K562 (cell line): ENCODE results near the gene TIMP3. TPM values are rescaled to one million over a fixed set of nuclear protein-coding genes. Genes with fewer than 3 reads are reported as not detected.

ENCODE experiments used
- BCL6 ChIP-seq: fragments of 250-450 bp; sonication (Bioruptor Pico); IDR thresholded peaks from 2 replicates; pipeline ENCODE4 v1.4.0; 2020
- BDP1 ChIP-seq: IDR thresholded peaks from 3 replicates; pipeline ENCODE4 v1.6.1; 2011; ENCODE audit not compliant: insufficient read length, insufficient read depth
- ELF1 ChIP-seq: fragments of 200-800 bp; sonication (Bioruptor generic); IDR thresholded peaks from 2 replicates; pipeline ENCODE4 v1.6.1; 2016; ENCODE audit warnings: missing genetic modification characterization, missing compliant biosample characterization
- ELF2 ChIP-seq: fragments of 250-450 bp; sonication (Bioruptor Pico); IDR thresholded peaks from 2 replicates; pipeline ENCODE4 v1.5.0; 2021; ENCODE audit warnings: mild to moderate bottlenecking
- FUS ChIP-seq: fragments of 200-400 bp; formaldehyde crosslinking; optimal IDR thresholded peaks from 2 replicates; pipeline ENCODE3; 2017; ENCODE audit warnings: low read depth, low read length
- HNRNPLL ChIP-seq: fragments of 200-400 bp; formaldehyde crosslinking; IDR thresholded peaks from 2 replicates; pipeline ENCODE4 v1.6.1; 2017; ENCODE audit warnings: low read length, low read depth, mild to moderate bottlenecking; ENCODE audit not compliant: poor library complexity, severe bottlenecking
- ILF3 ChIP-seq: fragments of 450-650 bp; IDR thresholded peaks from 2 replicates; pipeline ENCODE4 v1.6.1; 2018; ENCODE audit warnings: antibody characterized with exemption, mild to moderate bottlenecking, moderate library complexity, borderline replicate concordance
- KDM1A ChIP-seq, 2 experiments: fragments of 450-650 bp; IDR thresholded peaks; 2 replicates each; pipeline ENCODE4 v1.6.1; 2016; ENCODE audit warnings: mild to moderate bottlenecking in 2 of 2
- LEF1 ChIP-seq: fragments of 450-650 bp; IDR thresholded peaks from 2 replicates; pipeline ENCODE4 v1.6.1; 2016; ENCODE audit warnings: mild to moderate bottlenecking
- MAFG ChIP-seq: fragments of 450-650 bp; conservative IDR thresholded peaks from 2 replicates; pipeline ENCODE4 v1.6.1; 2016; ENCODE audit warnings: missing genetic modification characterization, missing compliant biosample characterization
- NBN ChIP-seq: fragments of 450-650 bp; IDR thresholded peaks from 2 replicates; pipeline ENCODE4 v1.6.1; 2016; ENCODE audit warnings: low read depth, mild to moderate bottlenecking
- NCOR1 ChIP-seq: fragments of 450-650 bp; IDR thresholded peaks from 2 replicates; pipeline ENCODE4 v1.6.1; 2016; ENCODE audit warnings: mild to moderate bottlenecking, moderate library complexity
- RBM14 ChIP-seq: fragments of 200-400 bp; formaldehyde crosslinking; IDR thresholded peaks from 2 replicates; pipeline ENCODE4 v1.6.1; 2018; ENCODE audit warnings: low read depth, mild to moderate bottlenecking, low read length, moderate library complexity, borderline replicate concordance; ENCODE audit not compliant: insufficient read depth
- SMARCC2 ChIP-seq: fragments of 450-650 bp; IDR thresholded peaks from 2 replicates; pipeline ENCODE4 v1.6.1; 2017; ENCODE audit warnings: antibody characterized with exemption, moderate library complexity, mild to moderate bottlenecking, low read depth
- SUPT5H ChIP-seq: fragments of 450-650 bp; IDR thresholded peaks from 2 replicates; pipeline ENCODE4 v1.6.1; 2016
- TCF3 ChIP-seq: sonication (generic); formaldehyde crosslinking; IDR thresholded peaks from 2 replicates; pipeline ENCODE4 v1.4.0; 2020; ENCODE audit warnings: mild to moderate bottlenecking, missing genetic modification reagents
- TEAD1 ChIP-seq, 2 experiments: fragments of 450-650 bp in 1 of 2; sonication (generic) in 1 of 2; formaldehyde crosslinking; IDR thresholded peaks; 2 replicates each; pipeline versions ENCODE4 v1.4.0 to v1.8.0; 2020 to 2022; ENCODE audit warnings: mild to moderate bottlenecking in 2 of 2, missing genetic modification reagents in 1 of 2
- TOE1 ChIP-seq, 2 experiments: fragments of 450-650 bp in 1 of 2; sonication (generic) in 1 of 2; formaldehyde crosslinking in 1 of 2; IDR thresholded peaks; 2 replicates each; pipeline versions ENCODE4 v1.7.1 to v1.8.0; 2016 to 2022; ENCODE audit warnings: borderline replicate concordance in 2 of 2, mild to moderate bottlenecking in 2 of 2, antibody characterized with exemption in 1 of 2, inconsistent platforms in 1 of 2, low read depth in 1 of 2, missing genetic modification reagents in 1 of 2, moderate library complexity in 1 of 2
- ZBED1 ChIP-seq: IDR thresholded peaks from 2 replicates; pipeline ENCODE4 v1.6.1; 2014
- ZNF174 ChIP-seq: fragments of 250-450 bp; sonication (Bioruptor Pico); IDR thresholded peaks from 2 replicates; pipeline ENCODE4 v1.4.0; 2020; ENCODE audit warnings: mild to moderate bottlenecking
- ZNF253 ChIP-seq: fragments of 250-450 bp; sonication (Bioruptor Pico); conservative IDR thresholded peaks from 2 replicates; pipeline ENCODE4 v1.6.1; 2021; ENCODE audit warnings: mild to moderate bottlenecking
- ZNF696 ChIP-seq: fragments of 250-450 bp; sonication (Bioruptor Pico); conservative IDR thresholded peaks from 2 replicates; pipeline ENCODE4 v1.4.0; 2020; ENCODE audit warnings: mild to moderate bottlenecking, moderate library complexity
- ZNF785 ChIP-seq: fragments of 250-450 bp; sonication (Bioruptor Pico); IDR thresholded peaks from 2 replicates; pipeline ENCODE4 v1.4.0; 2020; ENCODE audit warnings: mild to moderate bottlenecking
- polyA plus RNA-seq, 8 experiments: library from polyadenylated mRNA; depleted of rRNA in 4 of 8; stranded (reverse) in 5 of 8; unstranded in 3 of 8; fragments of >200 nt; fragmentation: Nextera tagmentation in 2 of 8; fragmentation: Illumina TruSeq in 1 of 8; extraction: Ambion mirVana in 2 of 8; extraction: Trizol in 1 of 8; gene quantifications; 2 replicates each; pipeline versions ENCODE4 v1.2.1 to v1.2.3, GENCODE V29; 2011 to 2014; ENCODE audit warnings: inconsistent platforms in 1 of 8, missing spikeins in 1 of 8
- total RNA-seq, 7 experiments: library from RNA; depleted of rRNA in 6 of 7; stranded (reverse); fragments of >200 nt in 6 of 7; fragmentation: Illumina TruSeq in 2 of 7; extraction: Trizol in 2 of 7; gene quantifications; 2 replicates each; pipeline versions ENCODE4 v1.2.1 to v1.2.3, GENCODE V29; 2011 to 2021; ENCODE audit warnings: low replicate concordance in 1 of 7
- TF ChIP-seq, protein P1 (sequence below): IDR thresholded peaks from 2 replicates; pipeline ENCODE4 v1.6.1; 2014; ENCODE audit warnings: antibody characterized with exemption
- TF ChIP-seq, protein P2 (sequence below): IDR thresholded peaks from 2 replicates; pipeline ENCODE4 v1.6.1; 2011; ENCODE audit warnings: borderline replicate concordance, low read depth, mild to moderate bottlenecking, moderate library complexity, low read length; ENCODE audit not compliant: insufficient read depth, poor library complexity, severe bottlenecking
- TF ChIP-seq, protein P3 (sequence below): fragments of 250-450 bp; sonication (Bioruptor Pico); IDR thresholded peaks from 2 replicates; pipeline ENCODE4 v1.5.0; 2021

TIMP3 gene
- total and polyA plus RNA-seq, 9 of the 15 experiments (the other 6 are each of a cell fraction or from before 2014, with no cell fraction given), result 0.07 to 0.73 (median 0.18) TPM

DNA sequence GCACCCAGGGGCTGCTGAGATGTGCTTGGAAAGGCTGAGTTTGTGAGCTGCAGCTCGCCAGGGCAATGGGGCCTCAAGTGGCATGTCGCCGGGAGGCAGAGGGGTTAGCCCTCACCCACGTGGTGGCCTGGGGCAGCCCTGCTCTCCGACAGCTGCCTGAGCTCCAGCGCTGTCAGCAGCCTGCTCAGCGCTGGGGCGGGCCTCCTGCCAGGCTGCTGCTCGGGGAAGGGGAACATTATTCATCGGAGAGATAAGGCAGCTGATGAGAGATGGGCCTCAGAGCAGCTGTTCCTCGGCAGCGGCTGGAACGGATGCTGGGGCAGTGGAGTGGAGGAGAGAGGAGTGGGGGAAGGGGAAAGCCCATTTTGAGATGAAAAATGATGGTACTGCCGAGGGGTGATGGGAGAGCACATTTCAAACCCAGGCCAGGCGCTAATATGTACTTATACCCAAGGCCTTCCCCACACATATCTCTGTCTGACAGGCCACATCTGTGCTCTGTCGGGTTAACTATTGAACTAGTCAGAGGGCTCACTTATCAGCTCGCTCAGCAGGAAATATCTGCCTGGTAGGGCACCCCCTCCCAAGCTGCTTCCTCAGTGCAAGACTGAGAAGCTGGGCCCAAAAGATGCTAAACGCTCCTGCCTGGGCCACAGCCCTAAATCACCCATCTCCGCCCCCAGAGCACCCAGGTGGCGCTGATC is 79.5 kb downstream of the TIMP3 start (continued):
- TF ChIP-seq, protein P1, sequence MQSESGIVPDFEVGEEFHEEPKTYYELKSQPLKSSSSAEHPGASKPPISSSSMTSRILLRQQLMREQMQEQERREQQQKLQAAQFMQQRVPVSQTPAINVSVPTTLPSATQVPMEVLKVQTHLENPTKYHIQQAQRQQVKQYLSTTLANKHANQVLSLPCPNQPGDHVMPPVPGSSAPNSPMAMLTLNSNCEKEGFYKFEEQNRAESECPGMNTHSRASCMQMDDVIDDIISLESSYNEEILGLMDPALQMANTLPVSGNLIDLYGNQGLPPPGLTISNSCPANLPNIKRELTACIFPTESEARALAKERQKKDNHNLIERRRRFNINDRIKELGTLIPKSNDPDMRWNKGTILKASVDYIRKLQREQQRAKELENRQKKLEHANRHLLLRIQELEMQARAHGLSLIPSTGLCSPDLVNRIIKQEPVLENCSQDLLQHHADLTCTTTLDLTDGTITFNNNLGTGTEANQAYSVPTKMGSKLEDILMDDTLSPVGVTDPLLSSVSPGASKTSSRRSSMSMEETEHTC, result no peak
- TF ChIP-seq SUPT5H (no peak), ZNF696 (CRISPR knock-in tag) (no peak), ELF2 (no peak), BDP1 (no peak), SMARCC2 (peak; percentile 63), NBN (peak; percentile 84), TOE1 (IDR thresholded peaks at IDR 0.05; ENCODE audit: borderline replicate concordance) (no peak), TOE1 (CRISPR knock-in tag; IDR thresholded peaks at IDR 0.05; ENCODE audit: borderline replicate concordance, low read depth) (no peak), TEAD1 (CRISPR knock-in tag; IDR thresholded peaks at IDR 0.05) (no peak), TCF3 (CRISPR knock-in tag) (peak; percentile 93), BCL6 (CRISPR knock-in tag) (no peak), LEF1 (peak; percentile 95), KDM1A (IDR thresholded peaks at IDR 0.05) (peak; percentile 60 to 79), ELF1 (tag) (no peak), NCOR1 (peak; percentile 93), MAFG (tag) (no peak; the same call in 1 of the 2 replicates), RBM14 (no peak), ZNF785 (no peak), ZBED1 (no peak), ZNF174 (CRISPR knock-in tag) (no peak), ILF3 (no peak), HNRNPLL (no peak), FUS (no peak), ZNF253 (CRISPR knock-in tag) (no peak)
- TF ChIP-seq, protein P2, sequence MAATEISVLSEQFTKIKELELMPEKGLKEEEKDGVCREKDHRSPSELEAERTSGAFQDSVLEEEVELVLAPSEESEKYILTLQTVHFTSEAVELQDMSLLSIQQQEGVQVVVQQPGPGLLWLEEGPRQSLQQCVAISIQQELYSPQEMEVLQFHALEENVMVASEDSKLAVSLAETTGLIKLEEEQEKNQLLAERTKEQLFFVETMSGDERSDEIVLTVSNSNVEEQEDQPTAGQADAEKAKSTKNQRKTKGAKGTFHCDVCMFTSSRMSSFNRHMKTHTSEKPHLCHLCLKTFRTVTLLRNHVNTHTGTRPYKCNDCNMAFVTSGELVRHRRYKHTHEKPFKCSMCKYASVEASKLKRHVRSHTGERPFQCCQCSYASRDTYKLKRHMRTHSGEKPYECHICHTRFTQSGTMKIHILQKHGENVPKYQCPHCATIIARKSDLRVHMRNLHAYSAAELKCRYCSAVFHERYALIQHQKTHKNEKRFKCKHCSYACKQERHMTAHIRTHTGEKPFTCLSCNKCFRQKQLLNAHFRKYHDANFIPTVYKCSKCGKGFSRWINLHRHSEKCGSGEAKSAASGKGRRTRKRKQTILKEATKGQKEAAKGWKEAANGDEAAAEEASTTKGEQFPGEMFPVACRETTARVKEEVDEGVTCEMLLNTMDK, result no peak
- TF ChIP-seq, protein P3, sequence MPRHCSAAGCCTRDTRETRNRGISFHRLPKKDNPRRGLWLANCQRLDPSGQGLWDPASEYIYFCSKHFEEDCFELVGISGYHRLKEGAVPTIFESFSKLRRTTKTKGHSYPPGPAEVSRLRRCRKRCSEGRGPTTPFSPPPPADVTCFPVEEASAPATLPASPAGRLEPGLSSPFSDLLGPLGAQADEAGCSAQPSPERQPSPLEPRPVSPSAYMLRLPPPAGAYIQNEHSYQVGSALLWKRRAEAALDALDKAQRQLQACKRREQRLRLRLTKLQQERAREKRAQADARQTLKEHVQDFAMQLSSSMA (CRISPR knock-in tag), result no peak
